HCT116 (cell line): ENCODE measurements around the gene AASS. TPM values are rescaled to one million over a fixed set of nuclear protein-coding genes. Genes with fewer than 3 reads are reported as not detected.

Experiments used
- ATAC-seq: fragments of 200-7000 bp; cut with Tn5 transposase; 2 replicates; pipeline ENCODE4 v1.9.1; 2020; ENCODE audit warnings: mild to moderate bottlenecking, moderate library complexity
- BruUV-seq: library from RNA; stranded (reverse); fragments of 400-500 nt; replicated peaks from 2 replicates; lab custom pipeline; 2021; lab: Mats Ljungman, UMichigan
- CTCF ChIA-PET: fragments of 300-600 bp; sonication (Branson Sonifier 250); formaldehyde crosslinking; loops from one replicate; lab custom pipeline; 2021; ENCODE audit warnings: antibody characterized with exemption; lab: Charles Lee
- POLR2A ChIA-PET: fragments of 300-600, 350-600 bp; sonication (Branson Sonifier 250); formaldehyde crosslinking; loops from one replicate; lab custom pipeline; 2021; ENCODE audit warnings: antibody characterized with exemption; lab: Charles Lee
- RAD21 ChIA-PET, 2 experiments: fragments of 300-600 bp; sonication (Branson Sonifier 250); formaldehyde crosslinking; loops; one replicate each; lab custom pipeline; 2023; ENCODE audit warnings: low total read pairs in 2 of 2; ENCODE audit not compliant: uncharacterized antibody in 2 of 2, unreplicated experiment in 2 of 2, low non-redundant PET in 1 of 2; lab: Charles Lee
- DNase-seq: peaks from one replicate; pipeline ENCODE4 v3.0.0-alpha.2; 2010; ENCODE audit warnings: low read depth, low spot score
- H2AFZ ChIP-seq: fragments of 200-600 bp; shearing (Covaris generic), sonication (generic); 2 replicates; pipeline ENCODE4 v1.6.1; 2017; ENCODE audit warnings: low read depth, mixed run types, mixed read lengths, antibody characterized with exemption, low read length; ENCODE audit not compliant: poor library complexity, severe bottlenecking
- H3K27ac ChIP-seq: 2 replicates; pipeline ENCODE4 v1.5.1; 2012; ENCODE audit warnings: low read depth, low read length
- H3K27me3 ChIP-seq: fragments of 200-600 bp; sonication (generic); 2 replicates; pipeline ENCODE4 v1.6.1; 2016; ENCODE audit warnings: mixed run types, low read length, mixed read lengths; ENCODE audit not compliant: insufficient read depth
- H3K36me3 ChIP-seq, 2 experiments: fragments of 200-500 bp in 1 of 2; fragments of 200-600 bp in 1 of 2; sonication (Bioruptor generic) in 1 of 2; sonication (generic) in 1 of 2; 2 replicates each; pipeline versions ENCODE4 v1.5.1 to v1.6.1; 2014 to 2016; ENCODE audit warnings: low read length in 2 of 2, inconsistent platforms in 1 of 2, mixed read lengths in 1 of 2, mixed run types in 1 of 2; ENCODE audit not compliant: insufficient read depth in 2 of 2, control insufficient read depth in 1 of 2
- H3K4me1 ChIP-seq, 2 experiments: fragments of 200-600 bp in 1 of 2; sonication (generic) in 1 of 2; 2 replicates each; pipeline versions ENCODE4 v1.5.1 to v1.6.1; 2012 to 2017; ENCODE audit warnings: low read length in 2 of 2, inconsistent platforms in 1 of 2, mild to moderate bottlenecking in 1 of 2, mixed read lengths in 1 of 2, mixed run types in 1 of 2, moderate library complexity in 1 of 2; ENCODE audit not compliant: insufficient read depth in 2 of 2, control insufficient read depth in 1 of 2
- H3K4me2 ChIP-seq: fragments of 200-600 bp; sonication (generic); 2 replicates; pipeline ENCODE4 v1.6.1; 2017; ENCODE audit warnings: mixed run types, low read length, mixed read lengths
- H3K4me3 ChIP-seq, 2 experiments: fragments of 200-600 bp in 1 of 2; sonication (generic) in 1 of 2; replicated peaks in 1 of 2; 2 replicates each; pipeline ENCODE4 v1.5.1; 2011 to 2016; ENCODE audit warnings: low read length in 2 of 2, control low read depth in 1 of 2, low read depth in 1 of 2, mild to moderate bottlenecking in 1 of 2, mixed read lengths in 1 of 2, mixed run types in 1 of 2
- H3K79me2 ChIP-seq: fragments of 200-600 bp; sonication (generic); 2 replicates; pipeline ENCODE4 v1.6.1; 2017; ENCODE audit warnings: mild to moderate bottlenecking, mixed run types, low read length, moderate library complexity, mixed read lengths; ENCODE audit not compliant: insufficient read depth
- H3K9ac ChIP-seq: fragments of 200-600 bp; sonication (generic); 2 replicates; pipeline ENCODE4 v1.6.1; 2016; ENCODE audit warnings: low read length, mixed read lengths
- H3K9me2 ChIP-seq: fragments of 200-600 bp; sonication (generic), shearing (Covaris generic); 2 replicates; pipeline ENCODE4 v1.6.1; 2017; ENCODE audit warnings: mixed run types, mild to moderate bottlenecking, moderate library complexity; ENCODE audit not compliant: insufficient read depth
- H3K9me3 ChIP-seq, 2 experiments: fragments of 200-500 bp in 1 of 2; fragments of 200-600 bp in 1 of 2; sonication (Bioruptor generic) in 1 of 2; sonication (generic) in 1 of 2; 2 replicates each; pipeline ENCODE4 v1.6.1; 2014 to 2017; ENCODE audit warnings: low read length in 2 of 2, mixed read lengths in 2 of 2, inconsistent platforms in 1 of 2, low read depth in 1 of 2, mild to moderate bottlenecking in 1 of 2, mixed run types in 1 of 2, moderate library complexity in 1 of 2; ENCODE audit not compliant: control insufficient read depth in 1 of 2, insufficient read depth in 1 of 2
- H4K20me1 ChIP-seq: fragments of 200-600 bp; sonication (generic), shearing (Covaris generic); 2 replicates; pipeline ENCODE4 v1.6.1; 2017; ENCODE audit warnings: mixed run types, mild to moderate bottlenecking, moderate library complexity; ENCODE audit not compliant: insufficient read depth
- EGR1 ChIP-seq: IDR thresholded peaks from 2 replicates; pipeline ENCODE4 v1.6.1; 2012; ENCODE audit warnings: low read depth
- EZH2 ChIP-seq: fragments of 200-600 bp; sonication (generic); IDR thresholded peaks from 2 replicates; pipeline ENCODE4 v1.6.1; 2017; ENCODE audit warnings: antibody characterized with exemption, mixed run types
- EZH2phosphoT487 ChIP-seq: fragments of 200-600 bp; IDR thresholded peaks from 2 replicates; pipeline ENCODE4 v1.6.1; 2018; ENCODE audit warnings: antibody characterized with exemption, borderline replicate concordance
- TCF7L2 ChIP-seq: IDR thresholded peaks from 2 replicates; pipeline ENCODE4 v1.7.0; 2011; ENCODE audit warnings: borderline replicate concordance, inconsistent platforms; ENCODE audit not compliant: insufficient read depth, insufficient read length; ENCODE audit errors: extremely low read depth
- ZNF274 ChIP-seq: fragments of 200-500 bp; sonication (Bioruptor generic); IDR thresholded peaks from 2 replicates; pipeline ENCODE4 v1.6.1; 2014; ENCODE audit warnings: mild to moderate bottlenecking, low read depth, low read length, inconsistent platforms
- intact Hi-C: fragments of 100-400 bp; cut with micrococcal nuclease; formaldehyde crosslinking; loops from 2 replicates; pipeline ENCODE4 v1.10.0; 2022
- total RNA-seq: library from RNA; stranded (reverse); gene quantifications from one replicate; pipeline ENCODE4 v1.2.1, GENCODE V29; 2021; ENCODE audit not compliant: unreplicated experiment
- TF ChIP-seq, protein P1 (sequence below): IDR thresholded peaks from 2 replicates; pipeline ENCODE4 v1.6.1; 2012
- TF ChIP-seq, protein P2 (sequence below): IDR thresholded peaks from 2 replicates; pipeline ENCODE4 v1.6.1; 2012; ENCODE audit warnings: low read depth
- TF ChIP-seq, protein P3 (sequence below), 3 experiments: fragments of 200-600 bp in 1 of 3; sonication (generic) in 1 of 3; IDR thresholded peaks in 2 of 3; conservative IDR thresholded peaks in 1 of 3; 2 replicates each; pipeline ENCODE4 v1.5.1; 2012 to 2017; ENCODE audit warnings: low read depth in 2 of 3, low read length in 2 of 3, antibody characterized with exemption in 1 of 3, borderline replicate concordance in 1 of 3, control low read depth in 1 of 3, mild to moderate bottlenecking in 1 of 3, mixed read lengths in 1 of 3, mixed run types in 1 of 3, moderate library complexity in 1 of 3; ENCODE audit not compliant: insufficient read depth in 1 of 3

The AASS gene
- total RNA-seq, 1 experiment from 2014 or later, result 5.1 TPM

DNA sequence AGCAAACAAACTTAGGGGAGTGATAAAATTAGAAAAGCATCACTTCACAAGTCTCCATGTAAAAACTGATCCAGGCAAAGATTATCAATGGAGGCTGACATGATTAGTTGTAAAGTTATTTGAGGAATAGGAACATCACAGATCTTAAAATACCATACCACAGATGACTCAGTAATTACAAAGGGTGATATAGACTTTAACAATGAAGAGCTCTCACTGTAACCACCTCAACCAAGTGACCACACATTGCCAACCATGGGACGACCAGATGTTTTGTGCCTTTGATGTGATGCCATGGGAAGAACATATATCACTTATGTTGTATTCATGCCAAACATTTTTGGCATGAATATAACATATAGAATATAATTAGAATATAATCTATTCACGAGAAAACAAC is 11.7 kb downstream of the AASS start:
- no peak overlapping the region for H2AFZ ChIP-seq
- H3K27me3 ChIP-seq, result no peaks in the 10 kb centered on the region
- H3K9me2 ChIP-seq, result no peaks in the 10 kb centered on the region
- H3K79me2 ChIP-seq, result no peaks in the 10 kb centered on the region
- ChIA-PET CTCF (no interaction called here), RAD21 (no interaction called here), POLR2A (no interaction called here)
- no peak for DNase-seq
- no peaks in the 10 kb centered on the region for H3K36me3 ChIP-seq
- H3K4me2 ChIP-seq, result no peak overlapping the region
- H3K27ac ChIP-seq, result no peak overlapping the region
- H4K20me1 ChIP-seq, result no peaks in the 10 kb centered on the region
- peaks cover 0 to 14% of the 10 kb centered on the region in 2 experiments; a peak in 1 of 4 replicates for H3K4me1 ChIP-seq
- H3K9me3 ChIP-seq, result no peaks in the 10 kb centered on the region
- TF ChIP-seq ZNF274 (no peak), TCF7L2 (no peak), EZH2phosphoT487 (no peak), EGR1 (no peak), EZH2 (no peak)
- TF ChIP-seq, protein P1, sequence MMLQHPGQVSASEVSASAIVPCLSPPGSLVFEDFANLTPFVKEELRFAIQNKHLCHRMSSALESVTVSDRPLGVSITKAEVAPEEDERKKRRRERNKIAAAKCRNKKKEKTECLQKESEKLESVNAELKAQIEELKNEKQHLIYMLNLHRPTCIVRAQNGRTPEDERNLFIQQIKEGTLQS, result no peak
- TF ChIP-seq, protein P2, sequence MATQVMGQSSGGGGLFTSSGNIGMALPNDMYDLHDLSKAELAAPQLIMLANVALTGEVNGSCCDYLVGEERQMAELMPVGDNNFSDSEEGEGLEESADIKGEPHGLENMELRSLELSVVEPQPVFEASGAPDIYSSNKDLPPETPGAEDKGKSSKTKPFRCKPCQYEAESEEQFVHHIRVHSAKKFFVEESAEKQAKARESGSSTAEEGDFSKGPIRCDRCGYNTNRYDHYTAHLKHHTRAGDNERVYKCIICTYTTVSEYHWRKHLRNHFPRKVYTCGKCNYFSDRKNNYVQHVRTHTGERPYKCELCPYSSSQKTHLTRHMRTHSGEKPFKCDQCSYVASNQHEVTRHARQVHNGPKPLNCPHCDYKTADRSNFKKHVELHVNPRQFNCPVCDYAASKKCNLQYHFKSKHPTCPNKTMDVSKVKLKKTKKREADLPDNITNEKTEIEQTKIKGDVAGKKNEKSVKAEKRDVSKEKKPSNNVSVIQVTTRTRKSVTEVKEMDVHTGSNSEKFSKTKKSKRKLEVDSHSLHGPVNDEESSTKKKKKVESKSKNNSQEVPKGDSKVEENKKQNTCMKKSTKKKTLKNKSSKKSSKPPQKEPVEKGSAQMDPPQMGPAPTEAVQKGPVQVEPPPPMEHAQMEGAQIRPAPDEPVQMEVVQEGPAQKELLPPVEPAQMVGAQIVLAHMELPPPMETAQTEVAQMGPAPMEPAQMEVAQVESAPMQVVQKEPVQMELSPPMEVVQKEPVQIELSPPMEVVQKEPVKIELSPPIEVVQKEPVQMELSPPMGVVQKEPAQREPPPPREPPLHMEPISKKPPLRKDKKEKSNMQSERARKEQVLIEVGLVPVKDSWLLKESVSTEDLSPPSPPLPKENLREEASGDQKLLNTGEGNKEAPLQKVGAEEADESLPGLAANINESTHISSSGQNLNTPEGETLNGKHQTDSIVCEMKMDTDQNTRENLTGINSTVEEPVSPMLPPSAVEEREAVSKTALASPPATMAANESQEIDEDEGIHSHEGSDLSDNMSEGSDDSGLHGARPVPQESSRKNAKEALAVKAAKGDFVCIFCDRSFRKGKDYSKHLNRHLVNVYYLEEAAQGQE, result no peak
- TF ChIP-seq, protein P3, sequence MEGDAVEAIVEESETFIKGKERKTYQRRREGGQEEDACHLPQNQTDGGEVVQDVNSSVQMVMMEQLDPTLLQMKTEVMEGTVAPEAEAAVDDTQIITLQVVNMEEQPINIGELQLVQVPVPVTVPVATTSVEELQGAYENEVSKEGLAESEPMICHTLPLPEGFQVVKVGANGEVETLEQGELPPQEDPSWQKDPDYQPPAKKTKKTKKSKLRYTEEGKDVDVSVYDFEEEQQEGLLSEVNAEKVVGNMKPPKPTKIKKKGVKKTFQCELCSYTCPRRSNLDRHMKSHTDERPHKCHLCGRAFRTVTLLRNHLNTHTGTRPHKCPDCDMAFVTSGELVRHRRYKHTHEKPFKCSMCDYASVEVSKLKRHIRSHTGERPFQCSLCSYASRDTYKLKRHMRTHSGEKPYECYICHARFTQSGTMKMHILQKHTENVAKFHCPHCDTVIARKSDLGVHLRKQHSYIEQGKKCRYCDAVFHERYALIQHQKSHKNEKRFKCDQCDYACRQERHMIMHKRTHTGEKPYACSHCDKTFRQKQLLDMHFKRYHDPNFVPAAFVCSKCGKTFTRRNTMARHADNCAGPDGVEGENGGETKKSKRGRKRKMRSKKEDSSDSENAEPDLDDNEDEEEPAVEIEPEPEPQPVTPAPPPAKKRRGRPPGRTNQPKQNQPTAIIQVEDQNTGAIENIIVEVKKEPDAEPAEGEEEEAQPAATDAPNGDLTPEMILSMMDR (IDR thresholded peaks at IDR 0.05 in 2 of 3, conservative IDR thresholded peaks at IDR 0.05 in 1 of 3; ENCODE audit: borderline replicate concordance in 1 of 3, insufficient read depth in 1 of 3, low read depth in 2 of 3, low read length in 2 of 3), result no peak
- TF ChIP-seq, all 23 proteins: peak for 0
- intact Hi-C loops, result no loop called here
- H3K4me3 ChIP-seq, result no peak overlapping the region
- no peak overlapping the region for H3K9ac ChIP-seq
- peak; percentile 52; the same call in 1 of the 2 replicates for ATAC-seq
- BruUV-seq, result no TSS peak
